HEK293T (cell line): ENCODE data around the gene TXNL4A.

Experiments used
- BHLHE40 ChIP-seq: fragments of 450-650 bp; IDR thresholded peaks from 2 replicates; pipeline ENCODE4 v1.6.1; 2016; ENCODE audit warnings: mild to moderate bottlenecking, moderate library complexity, borderline replicate concordance
- FOXA1 ChIP-seq: fragments of 450-650 bp; IDR thresholded peaks from 2 replicates; pipeline ENCODE4 v1.6.1; 2016; ENCODE audit warnings: mild to moderate bottlenecking

GRCh38 chr18:79935098-79935480, 53.3 kb downstream of the TXNL4A start:
- TF ChIP-seq BHLHE40 (no peak), FOXA1 (no peak)
